Peyer's patch (tissue), 4 donors: ENCODE measurements around the gene SYNCRIP.

Experiments used
- CTCF ChIP-seq, 6 experiments: fragments of 450-650 bp in 4 of 6; fragments of 200-600 bp in 2 of 6; sonication (generic) in 1 of 6; IDR thresholded peaks; one replicate each; pipeline ENCODE4 v1.5.1; 2017 to 2019; ENCODE audit warnings: antibody characterized with exemption in 6 of 6, mild to moderate bottlenecking in 3 of 6, moderate library complexity in 1 of 6
- POLR2A ChIP-seq, 2 donors: fragments of 450-650 bp; IDR thresholded peaks; one replicate each; pipeline ENCODE4 v1.5.1; 2017; ENCODE audit warnings: antibody characterized with exemption in 2 of 2, mild to moderate bottlenecking in 2 of 2, moderate library complexity in 2 of 2

- no peak for TF ChIP-seq CTCF (IDR thresholded peaks at IDR 0.05)
- no peak for TF ChIP-seq POLR2A (IDR thresholded peaks at IDR 0.05)
These were observed 77.0 kb downstream of the SYNCRIP start for GRCh38 chr6:85565736-85566135.
